Motor neuron (in vitro differentiated cells): ENCODE measurements around the gene ZNF555. TPM values are rescaled to one million over a fixed set of nuclear protein-coding genes. Genes with fewer than 3 reads are reported as not detected.
"Not testable (repeated sequence)": the region's sequence is repeated elsewhere in the genome, so short reads cannot be mapped to it uniquely, and the experiment has no call there.

Source experiments
- ATAC-seq, 8 experiments: fragments of 200-7000 bp; cut with Tn5 transposase; replicated peaks in 6 of 8; 2 replicates each; pipeline ENCODE4 v1.8.0; 2021; ENCODE audit warnings: mild to moderate bottlenecking in 8 of 8, moderate library complexity in 8 of 8
- H3K27ac ChIP-seq, 2 donors: fragments of 250-450 bp; sonication (Bioruptor Pico); 2 replicates each; pipeline ENCODE4 v1.9.0; 2021; ENCODE audit warnings: antibody characterized with exemption in 2 of 2, mild to moderate bottlenecking in 2 of 2, moderate library complexity in 1 of 2
- H3K4me1 ChIP-seq, 2 donors: fragments of 250-450 bp; sonication (Bioruptor Pico); replicated peaks in 1 of 2; 2 replicates each; pipeline ENCODE4 v1.6.1; 2021; ENCODE audit warnings: antibody characterized with exemption in 2 of 2, mild to moderate bottlenecking in 2 of 2, moderate library complexity in 1 of 2
- H3K4me3 ChIP-seq, 5 donors: fragments of 250-450 bp; sonication (Bioruptor Pico); 2 replicates each; pipeline ENCODE4 v1.9.0; 2021; ENCODE audit warnings: antibody characterized with exemption in 5 of 5, mild to moderate bottlenecking in 5 of 5, moderate library complexity in 4 of 5
- WGBS, 10 experiments: fragments of 450-650 bp; shearing (Covaris generic); methylation state at CpG; one replicate each; pipeline ENCODE4 v1.0.0; 2022; 5-methylcytosine and 5-hydroxymethylcytosine counted together
- in situ Hi-C, 9 experiments: fragments of 400-800 bp; cut with MboI; loops; one replicate each; pipeline ENCODE4 v1.15.0; 2021; ENCODE audit warnings: low sequenced_read_pairs in 9 of 9, low pct_unique_long_range_greater_than_20kb in 2 of 9; ENCODE audit not compliant: unreplicated experiment in 9 of 9
- total RNA-seq, 8 experiments: library from RNA; unstranded; fragments of 300-600 nt; gene quantifications; 2 replicates each; pipeline versions ENCODE4 v1.2.3 to v1.2.4, GENCODE V29; 2022

ZNF555 gene
- total RNA-seq, 8 experiments from 2014 or later, result 1.1 to 11.6 (median 8.7) TPM

- Histone ChIP-seq H3K4me3 (no peak overlapping the region), H3K27ac (no peak overlapping the region), H3K4me1 (no peaks in the 10 kb centered on the region)
- in situ Hi-C loops, result no loop called here
- WGBS, 10 experiments, result 50 to 100% (median 100%) methylated on average over 1 to 3 of the region's 3 CpGs; no CpG with 5 or more reads in 1 of the 10 experiments
- no peak for ATAC-seq
Measured at GRCh38 chr19:2850256-2850925, 9.1 kb downstream of the ZNF555 start.

- WGBS, 10 experiments, result 83 to 98% (median 93%) methylated on average over 2 to 10 of the region's 10 CpGs
- Histone ChIP-seq H3K4me1 (no peaks in the 10 kb centered on the region), H3K4me3 (no peak overlapping the region), H3K27ac (no peak overlapping the region)
- in situ Hi-C loops, result no loop called here
- no peak for ATAC-seq
Measured at GRCh38 chr19:2852598-2852997, 11.3 kb downstream of the ZNF555 start.

- Histone ChIP-seq H3K4me3 (no peak overlapping the region), H3K4me1 (no peaks in the 10 kb centered on the region), H3K27ac (no peak overlapping the region)
- ATAC-seq, result no peak
- in situ Hi-C loops, result no loop called here
- WGBS, 10 experiments, result 72 to 100% (median 93%) methylated on average over 1 to 11 of the region's 11 CpGs
Measured at GRCh38 chr19:2853015-2853606, 11.8 kb downstream of the ZNF555 start.

- Histone ChIP-seq H3K4me1 (no peaks in the 10 kb centered on the region), H3K27ac (no peak overlapping the region), H3K4me3 (no peak overlapping the region)
- WGBS, 10 experiments, result 46 to 100% (median 94%) methylated on average over 1 to 3 of the region's 3 CpGs; no CpG with 5 or more reads in 2 of the 10 experiments
- no peak for ATAC-seq
- in situ Hi-C loops, result no loop called here
Measured at GRCh38 chr19:2854849-2855248, 13.6 kb downstream of the ZNF555 start.

GRCh38 chr19:2856457-2857050, 15.3 kb downstream of the ZNF555 start:
- Histone ChIP-seq H3K27ac (no peak overlapping the region), H3K4me1 (no peaks in the 10 kb centered on the region), H3K4me3 (no peak overlapping the region)
- ATAC-seq, result no peak
- in situ Hi-C loops, result no loop called here
- WGBS, 10 experiments, result 29 to 100% (median 95%) methylated on average over 1 to 5 of the region's 5 CpGs

GRCh38 chr19:2858864-2859263, 17.6 kb downstream of the ZNF555 start:
- no peaks in the 10 kb centered on the region for H3K4me1 ChIP-seq
- no peak overlapping the region for H3K27ac ChIP-seq
- WGBS, 10 experiments, result 60 to 100% (median 99%) methylated on average over 1 to 12 of the region's 27 CpGs; no CpG with 5 or more reads in 5 of the 10 experiments
- no peak for ATAC-seq
- in situ Hi-C loops, result no loop called here
- no peak overlapping the region for H3K4me3 ChIP-seq

GRCh38 chr19:2863816-2864215, 22.5 kb downstream of the ZNF555 start:
- in situ Hi-C loops, result no loop called here
- 10 to 82% (median 68%) methylated on average over 2 to 9 of the region's 10 CpGs; no CpG with 5 or more reads in 3 of the 10 experiments for WGBS, 10 experiments
- ATAC-seq, result no peak
- Histone ChIP-seq H3K27ac (no peak overlapping the region), H3K4me1 (no peaks in the 10 kb centered on the region), H3K4me3 (no peak overlapping the region)

GRCh38 chr19:2865334-2866100, 24.2 kb downstream of the ZNF555 start:
- WGBS, 10 experiments, result 44 to 78% (median 61%) methylated on average over 3 to 9 of the region's 12 CpGs; no CpG with 5 or more reads in 1 of the 10 experiments
- Histone ChIP-seq H3K27ac (no peak overlapping the region), H3K4me1 (no peaks in the 10 kb centered on the region), H3K4me3 (no peak overlapping the region)
- ATAC-seq, result no peak
- in situ Hi-C loops, result no loop called here

GRCh38 chr19:2866495-2867024, 25.3 kb downstream of the ZNF555 start:
- Histone ChIP-seq H3K4me1 (no peaks in the 10 kb centered on the region), H3K27ac (no peak overlapping the region), H3K4me3 (no peak overlapping the region)
- ATAC-seq, result no peak
- in situ Hi-C loops, result no loop called here
- WGBS, 10 experiments, result 0 to 100% (median 73%) methylated on average over 1 to 8 of the region's 8 CpGs; no CpG with 5 or more reads in 4 of the 10 experiments

GRCh38 chr19:2867025-2867991, 26.0 kb downstream of the ZNF555 start, which contains the start of gene ZNF556:
TSS of gene ZNF556 (plus strand) at chr19:2867335. CDS start at chr19:2867422, 87 bp downstream.
- H3K4me3 ChIP-seq, result no peak within 1 kb of the TSS
- ATAC-seq, result peak in 4 of 8 experiments; percentile 2 to 99 (median 64)
- no peaks in the 10 kb centered on the region for H3K4me1 ChIP-seq
- H3K27ac ChIP-seq, result no peak within 1 kb of the TSS
- 29 to 100% (median 84%) methylated on average over 1 to 20 of the region's 36 CpGs; no CpG with 5 or more reads in 1 of the 10 experiments for WGBS, 10 experiments
- in situ Hi-C loops, result no loop called here

GRCh38 chr19:2869618-2870017, 28.3 kb downstream of the ZNF555 start:
- no peaks in the 10 kb centered on the region for H3K4me1 ChIP-seq
- 33 to 88% (median 57%) methylated on average over 1 to 4 of the region's 10 CpGs; no CpG with 5 or more reads in 4 of the 10 experiments for WGBS, 10 experiments
- no peak for ATAC-seq
- H3K4me3 ChIP-seq, result no peak overlapping the region
- in situ Hi-C loops, result no loop called here
- H3K27ac ChIP-seq, result no peak overlapping the region

GRCh38 chr19:2872175-2872574, 30.9 kb downstream of the ZNF555 start:
- in situ Hi-C loops, H3K27ac ChIP-seq, H3K4me3 ChIP-seq, ATAC-seq, H3K4me1 ChIP-seq: not testable (repeated sequence)
- WGBS, 10 experiments, result no CpG with 5 or more reads among the region's 11 CpGs
